C4-2B (cell line): ENCODE results near the gene RNF181.

Experiments used
- ZFX ChIP-seq: fragments of 450-650 bp; IDR thresholded peaks from 2 replicates; pipeline ENCODE4 v1.6.1; 2017
- TF ChIP-seq, protein P1 (sequence below): fragments of 450-650 bp; conservative IDR thresholded peaks from 2 replicates; pipeline ENCODE4 v1.5.1; 2017; ENCODE audit warnings: mild to moderate bottlenecking

DNA sequence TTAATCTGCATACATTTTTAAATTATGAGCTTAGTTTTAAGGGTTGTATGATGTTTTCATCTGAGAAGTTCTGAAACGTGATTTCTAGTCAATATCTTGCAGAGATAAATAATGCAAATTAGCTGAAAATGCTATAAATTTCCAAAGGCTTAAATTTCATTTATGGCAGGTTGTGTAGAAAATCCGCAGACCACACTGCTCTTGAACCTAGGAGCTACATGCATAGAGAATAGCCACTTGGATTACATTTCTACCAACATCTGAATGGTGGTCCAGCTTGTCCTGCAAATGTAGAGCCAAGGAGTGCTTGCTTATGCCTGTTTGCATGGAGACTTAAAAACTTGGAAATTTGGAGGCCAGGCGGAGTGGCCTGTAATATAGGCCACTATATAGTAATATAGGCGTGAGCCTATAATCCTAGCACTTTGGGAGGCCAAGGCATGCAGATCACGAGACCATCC, 49.7 kb upstream of the RNF181 start:
- TF ChIP-seq, protein P1, sequence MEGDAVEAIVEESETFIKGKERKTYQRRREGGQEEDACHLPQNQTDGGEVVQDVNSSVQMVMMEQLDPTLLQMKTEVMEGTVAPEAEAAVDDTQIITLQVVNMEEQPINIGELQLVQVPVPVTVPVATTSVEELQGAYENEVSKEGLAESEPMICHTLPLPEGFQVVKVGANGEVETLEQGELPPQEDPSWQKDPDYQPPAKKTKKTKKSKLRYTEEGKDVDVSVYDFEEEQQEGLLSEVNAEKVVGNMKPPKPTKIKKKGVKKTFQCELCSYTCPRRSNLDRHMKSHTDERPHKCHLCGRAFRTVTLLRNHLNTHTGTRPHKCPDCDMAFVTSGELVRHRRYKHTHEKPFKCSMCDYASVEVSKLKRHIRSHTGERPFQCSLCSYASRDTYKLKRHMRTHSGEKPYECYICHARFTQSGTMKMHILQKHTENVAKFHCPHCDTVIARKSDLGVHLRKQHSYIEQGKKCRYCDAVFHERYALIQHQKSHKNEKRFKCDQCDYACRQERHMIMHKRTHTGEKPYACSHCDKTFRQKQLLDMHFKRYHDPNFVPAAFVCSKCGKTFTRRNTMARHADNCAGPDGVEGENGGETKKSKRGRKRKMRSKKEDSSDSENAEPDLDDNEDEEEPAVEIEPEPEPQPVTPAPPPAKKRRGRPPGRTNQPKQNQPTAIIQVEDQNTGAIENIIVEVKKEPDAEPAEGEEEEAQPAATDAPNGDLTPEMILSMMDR: no peak
- no peak for TF ChIP-seq ZFX
